GM10847 (cell line): Measurements from ENCODE around the gene APOL3.

Experiments
- POLR2A ChIP-seq: IDR thresholded peaks from 2 replicates; pipeline ENCODE4 v1.6.1; 2011; ENCODE audit not compliant: insufficient read length; ENCODE audit errors: extremely low read depth

The APOL3 gene

GRCh38 chr22:36123673-36124630 lies 36.6 kb downstream of the APOL3 start:
- no peak for TF ChIP-seq POLR2A

GRCh38 chr22:36117053-36117554 lies 43.5 kb downstream of the APOL3 start:
- TF ChIP-seq POLR2A: no peak

- TF ChIP-seq POLR2A: no peak
Measured at GRCh38 chr22:36116127-36116526, 44.4 kb downstream of the APOL3 start.

DNA sequence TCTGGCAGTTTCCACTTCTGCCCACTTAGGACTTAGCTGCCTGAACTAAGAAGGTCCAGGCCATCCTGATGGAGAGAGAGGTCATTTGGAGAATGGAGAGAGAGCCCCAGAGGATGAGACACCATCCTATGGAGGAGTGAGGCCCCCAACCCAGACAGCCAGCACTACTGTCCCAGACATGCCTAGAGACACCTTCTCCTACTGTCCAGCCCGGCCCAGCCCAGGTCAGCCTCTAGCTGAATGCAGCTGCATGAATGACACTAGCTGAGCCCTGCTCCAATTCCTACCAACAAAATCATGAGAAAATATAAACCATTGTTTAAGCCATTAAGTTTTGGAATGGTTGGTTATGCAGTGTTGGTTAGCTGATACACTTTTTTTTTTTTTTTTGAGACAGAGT lies 47.4 kb downstream of the APOL3 start:
- TF ChIP-seq POLR2A: no peak

- no peak for TF ChIP-seq POLR2A
Measured at GRCh38 chr22:36111316-36111715, 49.2 kb downstream of the APOL3 start.

GRCh38 chr22:36110306-36110881 lies 50.2 kb downstream of the APOL3 start:
- no peak for TF ChIP-seq POLR2A

- no peak for TF ChIP-seq POLR2A
Measured at GRCh38 chr22:36107436-36107835, 53.1 kb downstream of the APOL3 start.

GRCh38 chr22:36106910-36107309 lies 53.6 kb downstream of the APOL3 start:
- TF ChIP-seq POLR2A: no peak

- no peak for TF ChIP-seq POLR2A
Measured at GRCh38 chr22:36104988-36105387, 55.6 kb downstream of the APOL3 start.

- TF ChIP-seq POLR2A: no peak
Measured at GRCh38 chr22:36104435-36104834, 56.1 kb downstream of the APOL3 start.

DNA sequence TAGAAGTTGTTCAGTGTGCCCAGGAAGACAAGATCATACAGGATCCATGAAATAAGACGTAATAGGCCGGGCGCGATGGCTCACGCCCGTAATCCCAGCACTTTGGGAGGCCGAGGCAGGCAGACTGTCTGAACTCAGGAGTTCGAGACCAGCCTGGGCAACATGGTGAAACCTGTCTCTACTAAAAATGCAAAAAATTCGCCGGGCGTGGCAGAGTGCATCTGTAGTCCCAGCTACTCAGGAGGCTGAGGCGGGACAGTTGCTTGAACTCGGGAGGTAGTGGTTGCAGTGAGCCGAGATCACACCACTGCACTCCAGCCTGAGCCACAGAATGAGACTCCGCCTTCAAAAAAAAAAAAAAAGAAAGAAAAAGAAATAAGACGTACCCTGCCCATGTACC lies 56.7 kb downstream of the APOL3 start:
- TF ChIP-seq POLR2A: no peak

- TF ChIP-seq POLR2A: no peak
Measured at GRCh38 chr22:36102995-36103394, 57.6 kb downstream of the APOL3 start.

GRCh38 chr22:36101756-36102155 lies 58.8 kb downstream of the APOL3 start:
- TF ChIP-seq POLR2A: no peak

GRCh38 chr22:36100134-36100824 lies 60.3 kb downstream of the APOL3 start:
- TF ChIP-seq POLR2A: no peak

GRCh38 chr22:36097880-36098279 lies 62.7 kb downstream of the APOL3 start:
- no peak for TF ChIP-seq POLR2A
